Activated naive CD4-positive, alpha-beta T cell treated with Interleukin-2 at 50 U/mL for 16 hours (primary cell): ENCODE data around the gene MED25.
"Not testable (repeated sequence)": the region's sequence is repeated elsewhere in the genome, so short reads cannot be mapped to it uniquely, and the experiment has no call there.

Experiments used
- DNase-seq: peaks from one replicate; pipeline ENCODE4 v3.0.0-alpha.2; 2020

MED25 gene

DNA sequence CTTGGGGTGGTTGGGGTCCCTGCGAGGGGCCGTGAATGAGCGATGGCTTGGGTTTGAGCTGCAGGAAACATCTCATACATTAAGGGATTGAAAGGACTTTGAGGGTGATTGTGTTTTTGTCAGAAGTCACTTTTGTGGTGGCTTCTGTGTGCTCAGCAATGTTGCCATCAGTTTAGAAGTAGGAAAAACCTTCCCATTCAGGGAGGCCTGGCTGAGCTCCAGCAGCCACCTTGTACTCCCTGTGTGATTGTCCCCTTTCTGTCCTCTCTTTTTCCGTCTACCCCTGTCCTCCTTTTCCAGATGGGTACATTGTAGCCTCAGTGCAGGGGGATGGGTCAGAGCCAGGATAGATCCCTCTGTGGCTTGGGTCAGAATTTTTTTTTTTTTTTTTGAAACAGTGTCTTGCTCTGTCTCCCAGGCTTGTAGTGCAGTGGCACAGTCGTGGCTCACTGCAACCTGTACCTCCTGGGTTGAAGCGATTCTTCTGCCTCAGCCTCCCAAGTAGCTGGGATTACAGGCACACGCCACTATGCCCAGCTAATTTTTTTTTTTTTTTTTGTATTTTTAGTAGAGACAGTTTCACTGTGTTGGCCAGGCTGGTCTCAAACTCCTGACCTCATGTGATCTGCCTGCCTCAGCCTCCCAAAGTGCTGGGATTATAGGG is 1.5 kb downstream of the MED25 start:
- DNase-seq: not testable (repeated sequence)

DNA sequence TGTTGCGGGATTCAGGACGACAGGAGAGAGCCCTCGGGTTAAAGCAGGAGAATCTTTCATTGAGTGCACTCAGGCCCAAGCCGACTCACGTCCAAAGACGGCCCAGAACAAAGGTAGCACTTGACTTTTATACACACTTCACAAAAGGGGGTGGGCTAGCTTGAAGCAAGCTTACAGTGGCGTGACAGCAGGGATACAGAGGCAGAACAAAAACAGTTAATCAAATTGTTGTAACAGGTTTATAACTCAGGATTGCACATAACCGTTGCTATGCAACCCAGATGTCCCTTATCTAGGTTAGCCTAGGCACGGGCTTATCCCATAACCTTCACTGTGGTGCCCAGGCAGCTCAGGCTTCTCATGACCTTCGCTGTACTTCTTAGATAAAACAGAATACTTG is 2.0 kb downstream of the MED25 start:
- no peak for DNase-seq

DNA sequence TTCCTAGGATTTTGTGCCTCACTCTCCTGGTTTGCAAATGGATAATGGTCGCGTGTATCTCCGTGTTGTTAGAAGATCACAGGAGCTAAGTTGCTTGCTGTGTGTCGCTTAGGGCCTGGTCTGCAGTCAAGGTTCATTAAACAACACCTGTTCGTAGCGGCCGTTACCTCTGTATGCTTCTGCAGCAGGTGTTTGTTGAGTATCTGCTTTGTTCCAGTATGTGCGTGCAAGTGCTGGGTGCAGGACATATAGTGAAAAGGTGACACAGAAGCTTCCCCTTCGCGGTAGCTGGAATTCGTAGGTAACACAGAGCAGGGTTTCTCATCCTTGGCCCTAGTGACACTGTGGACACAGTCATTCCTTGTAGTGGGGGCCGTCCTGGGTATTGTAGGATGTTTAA is 5.4 kb downstream of the MED25 start:
- DNase-seq: no peak

DNA sequence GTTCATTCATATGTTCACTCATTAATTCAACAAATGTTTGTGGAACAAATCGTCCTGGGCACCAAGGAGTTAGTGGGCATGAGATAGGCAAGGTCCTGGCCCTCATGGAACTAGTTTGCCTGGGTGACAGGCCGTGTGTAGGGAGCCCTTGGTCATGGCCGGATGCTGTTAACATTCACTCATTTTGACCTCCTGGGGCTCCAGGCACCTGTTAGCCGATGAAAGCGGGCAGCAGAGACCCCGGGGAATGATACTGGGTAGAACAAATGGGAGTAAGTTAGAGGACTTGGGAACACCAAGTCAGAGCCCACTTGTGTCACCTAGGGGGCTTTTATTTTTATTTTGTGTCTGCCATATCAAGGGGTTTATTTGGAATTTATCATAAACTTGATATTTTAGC is 6.6 kb downstream of the MED25 start:
- DNase-seq: no peak

DNA sequence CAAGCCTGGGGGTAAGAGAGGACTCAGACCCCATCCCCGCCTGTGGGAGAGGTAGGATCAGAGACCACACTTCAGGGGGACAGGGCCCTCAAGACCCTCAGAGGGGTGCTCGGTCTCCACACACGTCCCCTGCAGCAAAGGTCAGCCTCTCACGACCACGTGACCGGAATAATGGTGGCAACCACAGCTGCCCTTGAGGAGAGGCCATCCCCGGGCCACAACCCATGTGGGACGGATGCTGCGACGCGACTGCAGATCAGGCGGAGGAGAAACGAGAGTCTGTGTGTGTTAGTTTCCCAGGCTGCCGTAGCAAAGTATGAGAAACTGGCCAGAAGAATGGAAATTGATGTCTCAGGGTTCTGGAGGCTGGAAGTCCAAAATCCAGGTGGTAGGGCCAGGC is 8.9 kb downstream of the MED25 start:
- no peak for DNase-seq

DNA sequence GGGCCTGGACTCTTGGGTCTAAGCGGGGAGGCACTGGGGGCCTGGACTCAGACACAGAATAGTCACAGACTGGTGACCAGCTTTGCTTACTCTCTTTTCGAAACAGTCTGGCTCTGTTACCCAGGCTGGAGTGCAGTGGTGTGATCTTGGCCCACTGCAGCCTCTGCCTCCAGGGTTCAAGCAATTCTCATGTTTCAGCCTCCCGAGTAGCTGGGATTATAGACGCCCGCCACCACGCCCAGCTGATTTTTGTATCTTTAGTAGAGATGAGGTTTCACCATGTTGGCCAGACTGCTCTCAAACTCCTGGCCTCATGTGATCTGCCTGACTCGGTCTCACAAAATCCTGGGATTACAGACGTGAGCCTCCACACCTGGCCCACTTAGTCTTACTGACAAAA is 11.1 kb downstream of the MED25 start:
- no peak for DNase-seq

DNA sequence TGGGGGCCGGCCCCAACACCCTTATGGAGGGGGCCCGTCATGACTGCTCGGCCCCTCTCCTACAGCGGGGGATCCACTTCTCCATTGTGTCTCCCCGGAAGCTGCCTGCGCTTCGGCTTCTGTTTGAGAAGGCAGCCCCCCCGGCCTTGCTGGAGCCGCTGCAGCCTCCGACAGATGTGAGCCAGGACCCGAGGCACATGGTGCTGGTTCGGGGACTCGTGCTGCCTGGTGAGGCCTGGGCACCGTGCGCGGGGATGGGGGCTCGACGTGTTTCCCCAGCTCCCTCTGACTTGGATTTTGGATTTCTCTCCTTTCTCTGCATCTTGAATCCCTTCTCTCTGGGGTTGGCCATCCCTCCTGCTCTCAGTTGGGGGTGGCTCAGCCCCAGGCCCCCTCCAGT is 11.6 kb downstream of the MED25 start:
- no peak for DNase-seq

DNA sequence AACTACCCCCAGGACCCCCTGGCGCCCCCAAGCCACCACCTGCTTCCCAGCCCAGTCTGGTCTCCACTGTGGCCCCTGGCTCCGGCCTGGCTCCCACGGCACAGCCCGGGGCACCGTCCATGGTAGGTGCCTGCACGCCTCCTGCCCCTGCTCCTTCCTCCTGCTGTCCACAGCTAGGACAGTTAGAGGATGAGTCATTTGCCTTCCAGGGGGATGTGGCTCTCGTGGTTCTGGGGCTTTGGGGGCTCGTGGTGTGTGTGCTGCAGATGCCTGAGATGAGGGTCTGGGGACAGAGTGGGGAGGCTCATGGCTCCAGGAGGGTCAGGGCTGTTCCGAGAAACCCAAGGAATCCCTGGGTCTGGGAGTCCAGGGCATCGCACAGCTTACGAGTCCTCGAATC is 12.7 kb downstream of the MED25 start:
- no peak for DNase-seq

DNA sequence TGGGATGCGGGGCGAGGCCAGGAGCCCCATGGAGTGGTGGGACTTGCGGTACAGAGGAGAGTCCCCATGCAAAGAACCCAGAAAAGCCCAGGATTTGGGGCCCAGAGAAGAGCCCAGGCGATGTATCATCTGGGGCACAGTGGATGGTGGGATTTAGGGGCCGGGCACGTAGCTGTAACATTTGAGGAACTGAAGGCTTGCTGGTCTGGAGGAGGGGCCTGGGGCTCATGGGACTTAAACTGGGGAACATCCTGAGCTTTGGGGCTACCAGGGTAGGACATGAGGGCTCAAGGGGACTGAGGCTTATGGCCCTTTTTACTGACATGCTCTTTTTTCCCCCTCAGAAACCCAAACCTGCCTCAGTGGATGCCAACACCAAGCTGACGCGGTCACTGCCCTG is 13.5 kb downstream of the MED25 start:
- no peak for DNase-seq

DNA sequence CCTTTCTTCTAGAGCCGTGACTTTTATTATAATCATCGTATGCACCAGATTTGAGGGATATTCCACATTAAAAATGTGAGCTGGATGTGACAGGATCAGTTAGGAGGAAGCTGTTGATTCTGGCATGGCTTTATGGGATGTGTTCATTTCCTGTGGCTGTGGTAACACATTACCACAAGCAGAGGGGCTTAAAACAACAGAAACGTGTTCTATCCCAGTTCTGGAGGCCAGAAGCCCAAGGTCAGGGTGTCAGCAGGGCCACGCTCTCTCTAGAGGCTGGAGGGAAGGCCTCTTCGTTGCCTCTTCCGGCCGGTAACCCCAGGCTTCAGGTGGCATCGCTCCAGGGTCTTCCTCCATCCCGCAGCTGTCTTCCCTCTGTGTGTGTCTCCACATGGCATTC is 14.5 kb downstream of the MED25 start:
- no peak for DNase-seq

DNA sequence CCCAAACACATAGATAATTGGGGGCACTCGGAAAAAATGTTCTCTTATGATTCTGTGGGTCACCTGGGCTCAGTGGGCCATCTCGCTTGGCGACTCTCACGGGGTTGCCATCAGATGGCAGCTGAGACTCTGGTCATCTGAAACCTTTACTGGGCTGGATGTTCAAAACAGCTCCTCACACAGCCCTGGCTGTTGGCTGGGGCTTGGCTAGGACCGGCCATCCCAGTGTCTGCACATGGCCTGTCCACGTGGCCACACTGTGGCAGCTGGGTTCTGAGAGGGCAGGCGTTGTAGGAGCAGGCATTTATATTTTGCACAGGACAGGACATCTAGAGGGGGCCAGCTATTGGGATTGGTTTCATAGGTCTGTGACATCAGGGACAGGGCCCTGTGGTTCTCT is 15.5 kb downstream of the MED25 start:
- DNase-seq: no peak

DNA sequence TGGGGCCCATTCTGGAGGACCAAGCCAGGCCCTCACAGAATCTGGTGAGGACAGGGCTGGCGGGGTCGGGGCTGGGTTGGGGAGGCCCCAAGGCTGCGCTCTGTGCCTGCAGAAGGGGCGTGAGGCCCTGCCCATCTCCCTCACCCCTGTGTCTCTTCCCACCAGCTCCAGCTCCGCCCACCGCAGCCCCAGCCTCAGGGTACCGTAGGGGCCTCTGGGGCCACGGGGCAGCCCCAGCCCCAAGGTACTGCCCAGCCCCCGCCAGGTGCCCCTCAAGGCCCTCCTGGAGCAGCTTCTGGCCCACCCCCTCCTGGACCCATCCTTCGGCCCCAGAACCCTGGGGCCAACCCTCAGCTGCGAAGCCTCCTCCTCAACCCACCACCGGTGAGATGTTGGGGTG is 17.5 kb downstream of the MED25 start:
- DNase-seq: no peak

DNA sequence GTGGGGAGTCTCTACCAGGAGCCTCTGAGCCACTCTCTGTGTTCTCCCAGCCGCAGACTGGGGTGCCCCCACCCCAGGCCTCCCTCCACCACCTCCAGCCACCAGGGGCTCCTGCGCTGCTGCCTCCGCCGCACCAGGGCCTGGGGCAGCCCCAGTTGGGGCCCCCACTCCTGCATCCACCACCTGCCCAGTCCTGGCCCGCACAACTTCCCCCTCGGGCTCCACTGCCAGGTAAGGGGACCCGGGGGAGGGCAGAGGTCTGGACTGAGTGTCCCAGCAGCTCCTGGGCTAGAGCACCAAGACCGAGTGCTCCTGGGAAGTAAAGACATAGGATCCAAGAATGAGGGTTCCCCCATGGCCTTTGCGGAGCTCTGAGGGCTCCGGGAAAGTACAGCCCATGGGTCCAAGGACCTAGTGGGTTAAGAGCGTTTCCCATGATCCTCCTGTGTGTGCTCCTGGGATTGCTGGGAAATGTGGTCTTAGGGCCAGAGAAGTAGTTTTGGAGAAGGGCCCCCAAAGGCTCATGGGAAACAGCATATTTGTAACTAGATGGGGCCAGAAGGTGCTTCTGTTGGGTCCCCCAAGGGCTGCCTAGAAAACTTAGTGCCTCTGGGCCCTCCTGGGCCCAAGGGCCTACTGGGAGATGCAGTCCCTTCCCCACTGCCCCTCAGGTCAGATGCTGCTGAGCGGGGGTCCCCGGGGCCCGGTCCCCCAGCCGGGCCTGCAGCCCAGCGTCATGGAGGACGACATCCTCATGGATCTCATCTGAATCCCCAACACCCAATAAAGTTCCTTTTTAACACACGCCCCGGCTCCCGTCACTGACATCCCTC is 18.3 kb downstream of the MED25 start:
- no peak for DNase-seq

DNA sequence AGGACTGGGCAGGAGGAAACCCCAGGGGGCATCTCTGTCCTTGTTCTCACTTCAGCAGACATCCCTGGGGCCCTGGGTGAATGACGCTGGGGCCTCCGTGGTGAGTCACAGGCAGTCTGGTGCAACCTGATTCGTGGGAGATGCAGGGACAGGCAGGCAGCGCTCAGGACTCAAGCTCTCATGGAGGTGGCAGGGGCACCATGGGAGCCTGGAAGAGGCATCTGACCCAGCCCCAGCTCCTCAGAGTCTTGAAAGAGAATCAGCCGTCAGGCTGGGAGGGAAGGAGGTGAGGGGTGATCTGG is 18.9 kb downstream of the MED25 start:
- DNase-seq: no peak

DNA sequence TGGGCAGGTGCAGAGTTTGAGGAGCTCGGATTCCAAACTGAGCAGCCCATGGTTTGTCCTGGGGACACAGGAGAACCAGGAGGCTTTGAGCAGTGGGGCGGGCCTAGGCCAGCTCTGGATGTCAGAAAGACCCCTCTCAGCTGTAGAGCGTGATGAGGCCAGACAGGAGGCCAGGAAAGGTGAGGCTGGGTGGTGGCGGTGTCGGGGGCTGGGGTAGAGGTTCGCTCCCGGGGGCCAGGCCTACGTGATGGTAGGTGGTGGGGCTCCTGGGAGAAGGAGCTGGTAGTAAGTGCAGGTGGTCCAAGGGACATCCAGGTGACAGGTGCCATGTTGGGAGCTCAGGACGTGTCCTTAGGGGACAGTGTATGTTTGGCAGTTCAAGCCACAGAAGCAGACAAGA is 19.3 kb downstream of the MED25 start:
- DNase-seq: no peak

DNA sequence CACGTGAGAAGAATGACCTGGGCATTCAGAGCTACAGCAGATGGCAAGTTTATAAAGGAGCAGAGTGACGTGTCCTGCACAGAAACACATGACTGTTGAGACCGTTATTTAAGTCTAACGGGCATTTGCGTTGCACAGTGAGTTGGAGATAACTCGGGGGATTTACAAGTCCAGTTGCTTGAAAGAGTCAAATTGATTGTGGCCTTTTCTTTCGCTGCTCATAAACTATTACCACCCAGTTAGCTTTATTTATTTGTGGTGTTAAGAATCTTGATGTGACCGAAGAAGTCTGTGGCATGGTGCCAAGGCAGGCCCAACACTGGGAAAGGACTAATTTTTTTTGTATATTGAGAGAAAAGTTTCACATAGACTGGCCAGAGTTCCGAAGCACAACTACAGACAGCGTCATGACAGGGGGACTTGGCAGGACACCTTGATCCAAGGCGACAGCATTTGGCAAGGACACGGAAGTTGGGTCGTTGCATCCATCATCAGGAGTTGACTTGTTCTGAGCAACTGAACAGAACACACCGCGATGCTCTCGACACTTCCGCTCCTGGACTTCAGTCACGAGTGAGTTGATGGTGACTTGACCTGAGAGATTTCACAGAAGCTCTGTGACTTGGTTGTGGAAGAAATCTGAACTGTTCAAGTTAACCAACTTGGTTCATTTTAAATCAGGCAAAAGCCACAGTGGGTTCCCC is 20.9 kb downstream of the MED25 start:
- no peak for DNase-seq

DNA sequence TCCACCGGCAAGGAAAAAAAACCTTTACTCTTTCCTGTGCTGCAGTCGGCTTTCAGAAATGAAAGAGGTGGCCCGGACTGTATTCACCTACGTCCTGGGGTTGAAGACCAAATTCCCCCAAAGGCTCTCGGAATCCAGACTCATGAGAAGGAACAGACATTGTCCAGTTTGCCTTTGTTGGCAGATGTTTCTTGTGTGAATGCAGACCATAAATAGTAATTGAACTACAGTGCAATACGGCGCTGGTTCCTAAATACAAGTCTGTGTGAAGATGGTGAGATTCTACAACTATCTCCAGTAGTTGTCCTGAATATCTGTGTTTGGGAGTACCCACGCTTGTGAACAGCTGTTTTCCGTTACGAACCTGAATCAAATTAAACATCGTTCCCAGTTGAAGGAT is 21.6 kb downstream of the MED25 start:
- no peak for DNase-seq

DNA sequence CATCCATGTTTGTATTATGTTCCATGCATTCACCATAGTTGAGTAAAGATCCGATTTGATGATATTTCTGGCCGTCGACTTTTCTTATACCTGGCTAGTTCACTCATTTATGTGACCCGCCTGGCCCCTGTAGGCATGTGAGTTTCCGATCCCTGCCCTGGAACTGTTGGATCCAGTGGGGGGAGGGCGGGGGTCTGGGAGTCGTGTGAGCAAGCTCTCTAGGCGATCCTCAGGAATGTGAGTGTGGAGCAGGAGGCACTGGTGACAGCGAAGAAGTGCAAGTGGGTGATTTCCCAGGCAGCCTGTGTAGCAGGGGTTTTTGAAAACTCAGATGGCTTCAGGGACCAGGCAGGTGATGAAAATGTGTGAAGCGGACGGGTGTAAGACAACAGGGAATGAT is 22.2 kb downstream of the MED25 start:
- no peak for DNase-seq

DNA sequence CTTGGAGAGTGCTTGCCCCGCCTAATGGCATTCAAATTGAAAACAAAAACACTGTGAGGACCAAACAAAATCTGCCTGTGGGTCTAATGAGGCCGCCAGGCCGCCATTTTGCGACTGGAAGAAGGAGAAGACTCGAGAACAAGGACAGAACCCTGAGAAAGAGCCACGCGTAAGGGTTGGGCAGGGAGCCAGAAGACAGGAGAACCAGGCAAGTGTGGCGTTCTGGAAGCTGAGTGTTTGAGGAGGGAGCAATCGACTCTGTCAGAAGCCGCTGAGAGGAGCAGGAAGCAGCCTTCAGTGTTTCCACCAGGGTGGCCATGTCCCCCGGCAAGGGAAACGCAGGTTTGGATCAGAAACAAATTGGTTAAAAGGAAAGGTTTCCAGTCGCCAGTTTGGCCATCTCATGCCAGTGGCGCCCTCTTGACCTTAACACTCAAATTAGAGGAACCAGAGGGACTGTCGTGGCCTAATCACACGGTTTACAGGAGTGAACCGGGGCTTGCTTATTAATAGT is 22.7 kb downstream of the MED25 start:
- no peak for DNase-seq

DNA sequence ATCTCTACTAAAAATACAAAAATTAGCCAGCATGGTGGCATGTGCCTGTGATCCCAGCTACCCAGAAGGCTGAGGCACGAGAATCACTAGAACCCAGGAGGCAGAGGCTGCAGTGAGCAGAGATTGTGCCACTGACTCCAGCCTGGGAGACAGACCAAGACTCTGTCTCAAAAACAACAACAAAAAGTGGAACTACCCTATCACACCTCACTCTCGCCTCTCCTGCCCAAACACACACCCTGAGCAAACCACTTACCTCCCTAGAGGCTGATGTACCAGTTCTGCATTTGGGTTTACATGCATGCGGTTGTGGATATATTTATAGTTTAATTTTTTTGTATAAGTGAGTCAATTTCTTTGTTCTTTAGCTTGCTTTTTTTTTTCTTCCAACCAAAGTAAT is 25.2 kb downstream of the MED25 start:
- no peak for DNase-seq

DNA sequence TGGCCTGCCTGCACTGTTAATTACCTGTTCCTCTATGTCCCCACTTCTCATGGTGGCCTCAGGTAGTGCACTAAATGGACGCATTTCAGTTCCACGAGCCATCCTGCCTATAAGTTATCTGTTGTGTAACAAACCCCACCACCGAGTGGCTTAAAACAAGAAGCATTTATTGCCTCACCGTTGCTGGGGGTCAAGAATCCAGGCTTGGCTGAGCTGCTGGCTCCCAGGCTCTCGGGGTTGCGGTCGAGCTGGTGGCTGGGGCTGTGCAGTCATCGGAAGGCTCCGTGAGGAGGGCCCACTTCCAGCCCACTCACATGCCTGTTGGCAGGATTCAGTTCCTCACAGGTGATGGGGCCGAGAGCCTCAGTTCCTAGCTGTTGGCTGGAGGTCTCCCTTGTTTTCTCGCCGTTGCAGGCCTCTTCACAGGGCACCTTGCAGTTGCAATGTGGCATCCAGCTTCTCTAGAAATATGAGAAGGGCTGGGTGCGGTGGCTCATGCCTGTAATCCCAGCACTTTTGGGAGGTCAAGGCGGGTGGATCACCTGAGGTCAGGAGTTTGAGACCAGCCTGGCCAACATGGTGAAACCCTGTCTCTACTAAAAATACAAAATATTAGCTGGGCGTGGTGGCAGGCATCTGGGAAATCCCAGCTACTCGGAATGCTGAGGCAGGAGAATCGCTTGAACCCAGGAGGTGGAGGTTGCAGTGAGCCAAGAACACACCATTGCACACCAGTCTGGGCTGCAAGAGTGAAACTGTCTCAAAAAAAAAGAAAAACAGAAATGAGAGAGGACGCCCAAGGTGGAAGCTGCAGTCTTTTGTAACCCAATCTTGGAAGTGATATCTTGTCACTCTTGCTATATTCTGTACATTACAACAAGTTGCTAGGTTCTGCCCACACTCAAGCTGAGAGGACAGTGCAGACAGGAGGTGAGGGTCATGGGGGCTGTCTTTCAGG is 26.3 kb downstream of the MED25 start:
- no peak for DNase-seq

DNA sequence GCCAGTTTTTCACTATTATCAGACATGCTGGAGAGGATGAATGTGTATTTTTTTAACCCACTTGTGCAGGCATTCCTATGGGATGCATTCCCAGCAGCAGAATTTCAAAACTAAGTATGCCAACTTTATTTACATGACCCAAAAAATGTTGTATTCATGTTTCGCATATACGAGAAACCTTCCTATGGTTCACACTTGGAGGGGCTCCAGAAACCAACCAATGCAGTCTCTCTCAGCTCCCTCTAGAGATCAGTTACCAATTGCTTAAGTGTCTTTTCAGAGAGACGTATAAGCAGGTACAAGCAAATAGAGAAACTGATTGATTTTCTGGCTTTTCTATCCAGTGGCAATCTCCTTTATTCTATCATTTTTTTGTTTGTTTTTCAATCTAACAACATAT is 27.3 kb downstream of the MED25 start:
- DNase-seq: no peak

DNA sequence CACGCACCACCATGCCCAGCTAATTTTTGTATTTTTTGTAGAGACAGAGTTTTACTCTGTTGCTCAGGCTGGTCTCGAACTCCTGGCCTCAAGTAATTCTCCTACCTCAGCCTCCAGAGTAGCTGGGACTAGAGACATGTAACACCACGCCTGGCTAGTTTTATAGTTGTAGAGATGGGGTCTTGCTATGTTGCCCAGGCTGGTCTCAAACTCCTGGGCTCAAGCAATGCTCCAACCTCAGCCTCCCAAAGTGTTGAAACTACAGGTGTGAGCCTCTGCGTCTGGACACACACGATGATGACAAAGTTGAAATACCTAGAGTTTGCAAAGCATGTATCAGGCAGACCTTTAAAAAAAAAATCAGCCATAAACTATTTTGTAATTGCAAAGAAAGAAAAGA is 28.3 kb downstream of the MED25 start:
- DNase-seq: no peak
